ENCODE measurements around the gene PLIN5. TPM values are rescaled to one million over a fixed set of nuclear protein-coding genes. Genes with fewer than 3 reads are reported as not detected.

PLIN5 gene
- total RNA-seq, 4 donors from 2014 or later = 28.6 to 48.1 (median 44.0) TPM

- ATAC-seq (ENCODE audit: low FRiP score) = no peak
- DNase-seq (ENCODE audit: low spot score) = no peak
- TF ChIP-seq, protein P1, sequence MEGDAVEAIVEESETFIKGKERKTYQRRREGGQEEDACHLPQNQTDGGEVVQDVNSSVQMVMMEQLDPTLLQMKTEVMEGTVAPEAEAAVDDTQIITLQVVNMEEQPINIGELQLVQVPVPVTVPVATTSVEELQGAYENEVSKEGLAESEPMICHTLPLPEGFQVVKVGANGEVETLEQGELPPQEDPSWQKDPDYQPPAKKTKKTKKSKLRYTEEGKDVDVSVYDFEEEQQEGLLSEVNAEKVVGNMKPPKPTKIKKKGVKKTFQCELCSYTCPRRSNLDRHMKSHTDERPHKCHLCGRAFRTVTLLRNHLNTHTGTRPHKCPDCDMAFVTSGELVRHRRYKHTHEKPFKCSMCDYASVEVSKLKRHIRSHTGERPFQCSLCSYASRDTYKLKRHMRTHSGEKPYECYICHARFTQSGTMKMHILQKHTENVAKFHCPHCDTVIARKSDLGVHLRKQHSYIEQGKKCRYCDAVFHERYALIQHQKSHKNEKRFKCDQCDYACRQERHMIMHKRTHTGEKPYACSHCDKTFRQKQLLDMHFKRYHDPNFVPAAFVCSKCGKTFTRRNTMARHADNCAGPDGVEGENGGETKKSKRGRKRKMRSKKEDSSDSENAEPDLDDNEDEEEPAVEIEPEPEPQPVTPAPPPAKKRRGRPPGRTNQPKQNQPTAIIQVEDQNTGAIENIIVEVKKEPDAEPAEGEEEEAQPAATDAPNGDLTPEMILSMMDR (IDR thresholded peaks at IDR 0.05) = no peak
Observed at GRCh38 chr19:4477034-4477801, 57.8 kb downstream of the PLIN5 start.

GRCh38 chr19:4474514-4475022 lies 60.5 kb downstream of the PLIN5 start:
- TF ChIP-seq, protein P1 (IDR thresholded peaks at IDR 0.05) = no peak
- ATAC-seq (ENCODE audit: low FRiP score) (no peak), DNase-seq (ENCODE audit: low spot score) (no peak)

DNA sequence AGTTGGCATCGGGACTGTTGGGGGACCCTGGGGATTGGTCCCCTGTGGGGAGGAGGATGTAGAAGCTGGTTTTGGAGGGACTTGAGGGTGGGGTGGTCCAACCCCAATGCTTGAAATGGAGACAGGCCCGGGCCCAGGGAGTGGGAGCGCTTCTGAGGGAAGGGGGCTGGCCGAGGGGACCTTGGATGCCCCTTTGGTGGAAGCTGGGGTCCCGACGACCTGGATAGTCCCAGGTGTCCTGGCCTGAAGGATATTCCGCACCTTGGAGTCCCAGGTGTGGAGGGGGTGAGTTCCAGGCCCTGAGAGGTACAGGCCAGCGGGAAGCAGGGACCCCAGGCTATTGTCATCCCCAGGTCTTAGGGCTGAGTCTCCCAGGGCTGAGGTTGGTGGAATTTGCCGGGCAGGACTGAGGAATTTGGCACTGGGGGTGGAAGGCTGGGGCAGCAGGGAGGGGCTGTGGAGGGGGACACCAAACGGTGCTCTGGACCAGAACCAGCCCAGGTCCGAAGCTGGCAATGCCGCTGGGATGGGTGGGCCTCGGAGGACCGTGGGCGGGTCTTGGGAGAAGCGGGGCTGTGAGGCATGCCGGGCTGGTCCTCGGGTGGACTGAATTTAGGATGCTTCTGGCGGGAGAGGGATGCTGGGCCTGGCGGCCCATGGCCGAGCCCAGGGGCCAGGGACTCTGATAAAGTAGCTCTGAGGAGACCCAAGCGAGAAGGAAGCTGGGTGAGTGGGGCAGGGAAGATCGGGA lies 61.1 kb downstream of the PLIN5 start:
- TF ChIP-seq, protein P1 (IDR thresholded peaks at IDR 0.05) = no peak
- ATAC-seq (ENCODE audit: low FRiP score) = no peak
- DNase-seq (ENCODE audit: low spot score) = no peak

GRCh38 chr19:4473011-4473762 lies 61.8 kb downstream of the PLIN5 start:
- ATAC-seq (ENCODE audit: low FRiP score) = no peak

More at GRCh38 chr19:4473011-4473762, 61.8 kb downstream of the PLIN5 start:
- DNase-seq (ENCODE audit: low spot score) = no peak
- TF ChIP-seq, protein P1 (IDR thresholded peaks at IDR 0.05) = no peak

Other genes with a start within 250 kb of the PLIN5 start
- gene TMIGD2, start 232.8 kb downstream of the PLIN5 start, total RNA-seq = under 1 TPM in 1 of 4 donors, not detected in 3; 0.79 TPM
- gene FSD1, start 230.6 kb downstream of the PLIN5 start, total RNA-seq = not detected
- gene STAP2, start 196.4 kb downstream of the PLIN5 start, total RNA-seq = 10 to 100 TPM in 2 of 4 donors, 1 to 10 TPM in 2; 4.6 to 18.8 (median 7.7) TPM
- 1 to 10 TPM; 3.5 to 7.1 (median 6.0) TPM for gene MPND, start 191.7 kb downstream of the PLIN5 start, total RNA-seq
- 10 to 100 TPM; 38.0 to 54.9 (median 48.2) TPM for gene SH3GL1, start 134.7 kb downstream of the PLIN5 start, total RNA-seq
- gene CHAF1A, start 132.6 kb downstream of the PLIN5 start, total RNA-seq = 1 to 10 TPM; 3.9 to 6.5 (median 4.1) TPM
- gene UBXN6, start 77.4 kb downstream of the PLIN5 start, total RNA-seq = 100 to 1,000 TPM in 2 of 4 donors, 10 to 100 TPM in 2; 62.7 to 128 (median 88.6) TPM
- 10 to 100 TPM; 17.3 to 40.8 (median 25.2) TPM for gene HDGFL2, start 62.9 kb downstream of the PLIN5 start, total RNA-seq
- gene PLIN4, start 16.7 kb downstream of the PLIN5 start, total RNA-seq = 1,000 to 10,000 TPM in 1 of 4 donors, 100 to 1,000 TPM in 3; 183 to 2,054 (median 453) TPM
- 10 to 100 TPM in 1 of 4 donors, 1 to 10 TPM in 3; 1.4 to 22.6 (median 5.4) TPM for gene LRG1, start 4.8 kb upstream of the PLIN5 start, total RNA-seq
- 10 to 100 TPM in 3 of 4 donors, 1 to 10 TPM in 1; 4.4 to 39.3 (median 10.9) TPM for gene SEMA6B, start 24.5 kb upstream of the PLIN5 start, total RNA-seq
- gene TNFAIP8L1, start 104.3 kb upstream of the PLIN5 start, total RNA-seq = 1 to 10 TPM; 1.8 to 6.3 (median 3.1) TPM
- gene MYDGF, start 135.1 kb upstream of the PLIN5 start, total RNA-seq = 10 to 100 TPM; 25.7 to 59.2 (median 51.6) TPM
- gene DPP9, start 188.6 kb upstream of the PLIN5 start, total RNA-seq = 10 to 100 TPM; 25.3 to 42.9 (median 41.0) TPM

All from omental fat pad (tissue), 4 donors.